PFSK-1 (cell line): ENCODE data around the gene BAHD1.

ENCODE experiments used
- POLR2AphosphoS5 ChIP-seq: IDR thresholded peaks from 2 replicates; pipeline ENCODE4 v1.6.1; 2012; ENCODE audit warnings: low read depth, mild to moderate bottlenecking, control low read depth, low read length, moderate library complexity
- TAF1 ChIP-seq: IDR thresholded peaks from 2 replicates; pipeline ENCODE4 v1.6.1; 2012; ENCODE audit warnings: low read length, control low read depth, borderline replicate concordance; ENCODE audit not compliant: insufficient read depth

- no peak for TF ChIP-seq POLR2AphosphoS5
- TF ChIP-seq TAF1: 0 out of 2 replicates have a peak, but pooled peaks have one; percentile 24
Observed at GRCh38 chr15:40506964-40507571, 66.3 kb downstream of the BAHD1 start.
